ENCODE data around the gene MED27.

Gene MED27

DNA sequence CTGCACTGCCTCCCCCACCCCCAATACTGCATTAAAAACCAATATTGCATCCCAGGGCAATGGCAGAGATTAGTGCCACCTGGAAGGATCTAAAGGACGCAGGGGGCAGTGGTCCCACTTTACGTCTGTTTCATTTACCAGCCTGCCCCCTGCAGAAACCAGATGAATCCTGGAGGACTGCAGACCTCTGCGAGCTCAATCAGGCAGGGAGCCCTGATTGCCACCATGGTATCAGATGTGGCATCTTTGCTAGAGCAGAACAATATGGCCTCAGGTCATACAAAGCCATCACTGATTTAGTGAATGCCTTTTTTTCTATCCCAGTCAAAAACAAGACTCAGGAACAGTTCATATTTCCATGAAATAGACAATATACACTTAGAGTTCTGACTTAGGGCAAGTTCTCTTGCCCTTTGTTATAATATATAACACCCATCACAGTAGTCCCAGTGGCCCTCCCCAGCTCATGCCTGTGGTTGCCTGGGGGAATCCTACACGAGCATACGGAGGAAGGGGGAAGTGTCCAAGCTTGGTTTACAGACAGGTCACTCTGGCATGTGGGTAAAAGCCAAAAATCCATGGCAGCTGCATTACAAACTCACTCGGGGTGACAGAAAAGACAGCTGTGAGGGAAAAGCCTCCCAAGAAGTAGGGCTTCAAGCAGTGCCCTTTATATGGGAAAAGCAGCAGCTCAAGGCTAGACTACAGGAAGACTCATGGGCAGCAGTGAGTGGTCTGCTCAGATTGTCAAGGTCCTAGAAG, 85.1 kb downstream of the MED27 start:
- TF ChIP-seq ZNF274 (IDR thresholded peaks at IDR 0.05; ENCODE audit: low read depth, low read length) = no peak
- H3K4me3 ChIP-seq (ENCODE audit: low read length) = no peak overlapping the region

DNA sequence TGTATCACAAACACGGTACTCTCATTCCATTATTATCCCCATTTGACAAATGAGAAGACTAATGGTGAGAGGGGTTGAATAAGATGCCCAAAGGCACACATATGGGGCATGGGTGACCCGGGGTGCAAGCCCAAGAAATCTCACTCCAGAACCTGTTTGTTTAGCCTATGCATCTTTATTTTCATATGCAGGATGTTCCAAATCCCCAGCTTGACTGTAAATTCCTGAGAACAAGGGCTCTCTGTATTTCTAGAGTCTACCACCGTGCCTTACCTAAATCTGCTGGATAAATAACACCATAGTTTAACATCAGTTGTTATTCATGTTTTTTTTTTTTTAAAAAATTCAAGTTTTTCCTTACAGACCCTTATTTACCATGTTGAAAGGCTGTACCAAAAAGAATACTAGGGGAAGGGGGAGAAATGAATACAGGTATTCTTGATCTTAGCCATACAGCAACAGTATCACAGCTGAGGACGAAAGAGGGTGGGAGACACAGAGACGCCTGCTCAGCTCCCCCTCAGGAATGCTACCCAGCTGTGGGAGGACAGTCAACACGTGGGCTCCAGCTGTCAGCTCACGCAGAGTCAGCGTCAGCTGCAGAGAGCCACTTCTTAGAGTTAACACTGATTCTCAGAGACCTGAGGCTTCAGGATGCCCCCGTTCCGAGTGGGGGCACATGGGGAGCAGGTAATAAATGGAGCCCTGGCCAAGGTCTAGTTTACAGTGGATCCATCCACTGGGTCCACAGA, 86.6 kb downstream of the MED27 start:
- no peak overlapping the region for H3K4me3 ChIP-seq (ENCODE audit: low read length)
- no peak for TF ChIP-seq ZNF274 (IDR thresholded peaks at IDR 0.05; ENCODE audit: low read depth, low read length)

DNA sequence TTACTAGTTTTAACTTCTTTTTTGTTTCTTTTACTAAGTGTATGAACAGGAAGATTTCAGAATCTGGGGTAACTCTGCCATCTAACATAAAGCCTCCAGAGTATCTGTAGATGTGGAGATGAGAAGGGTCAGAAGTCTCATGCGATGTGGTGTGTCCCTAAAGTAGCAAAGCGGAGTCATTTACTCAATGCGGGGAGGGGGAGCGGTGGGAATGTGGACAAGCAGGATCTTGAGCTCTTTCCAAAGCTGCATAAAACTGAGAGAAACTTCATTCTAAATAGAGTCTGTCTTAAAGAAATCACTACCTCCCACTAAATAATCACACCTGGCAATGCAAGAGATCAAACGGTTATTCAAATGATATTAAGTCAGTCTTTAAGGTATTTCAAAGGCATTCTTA, 92.4 kb downstream of the MED27 start:
- TF ChIP-seq ZNF274 (IDR thresholded peaks at IDR 0.05; ENCODE audit: low read depth, low read length) = no peak
- no peak overlapping the region for H3K4me3 ChIP-seq (ENCODE audit: low read length)

DNA sequence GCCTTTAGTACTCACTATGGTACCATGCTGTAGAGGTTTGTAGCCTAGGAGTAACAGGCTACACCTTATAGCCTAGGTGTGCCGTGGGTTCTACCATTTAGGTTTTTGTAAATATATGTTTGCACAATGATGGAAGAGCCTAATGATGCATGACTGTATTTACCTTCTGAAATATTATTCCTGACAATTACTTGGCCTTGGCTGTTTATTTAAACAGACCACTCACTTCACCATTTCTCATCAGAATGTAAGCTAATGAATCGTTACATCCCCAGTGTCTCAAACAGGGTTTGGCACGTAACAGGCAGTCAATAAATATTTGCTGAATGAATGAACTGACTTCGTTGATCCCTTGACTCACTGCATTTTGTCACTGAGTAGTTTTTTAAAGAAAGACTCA, 93.1 kb downstream of the MED27 start:
- TF ChIP-seq ZNF274 (IDR thresholded peaks at IDR 0.05; ENCODE audit: low read depth, low read length) = no peak
- H3K4me3 ChIP-seq (ENCODE audit: low read length) = no peak overlapping the region

DNA sequence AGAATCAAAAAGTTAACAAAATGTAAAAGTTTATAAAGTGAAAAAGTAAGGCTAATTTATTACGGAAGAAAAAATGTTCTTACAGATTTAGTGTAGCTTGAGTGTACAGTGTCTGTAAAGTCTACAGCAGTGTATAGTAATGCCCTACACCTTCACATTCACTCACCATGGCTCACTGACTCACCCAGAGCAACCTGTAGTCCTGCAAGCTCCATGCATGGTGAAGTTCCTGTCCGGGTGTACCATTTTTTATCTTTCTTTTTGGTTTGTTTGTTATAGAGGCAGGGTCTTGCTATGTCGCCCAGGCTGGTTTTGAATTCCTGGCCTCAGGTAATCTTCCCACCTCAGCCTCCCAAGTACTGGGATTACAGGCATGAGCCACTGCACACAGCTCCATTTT, 93.6 kb downstream of the MED27 start:
- no peak overlapping the region for H3K4me3 ChIP-seq (ENCODE audit: low read length)
- no peak for TF ChIP-seq ZNF274 (IDR thresholded peaks at IDR 0.05; ENCODE audit: low read depth, low read length)

DNA sequence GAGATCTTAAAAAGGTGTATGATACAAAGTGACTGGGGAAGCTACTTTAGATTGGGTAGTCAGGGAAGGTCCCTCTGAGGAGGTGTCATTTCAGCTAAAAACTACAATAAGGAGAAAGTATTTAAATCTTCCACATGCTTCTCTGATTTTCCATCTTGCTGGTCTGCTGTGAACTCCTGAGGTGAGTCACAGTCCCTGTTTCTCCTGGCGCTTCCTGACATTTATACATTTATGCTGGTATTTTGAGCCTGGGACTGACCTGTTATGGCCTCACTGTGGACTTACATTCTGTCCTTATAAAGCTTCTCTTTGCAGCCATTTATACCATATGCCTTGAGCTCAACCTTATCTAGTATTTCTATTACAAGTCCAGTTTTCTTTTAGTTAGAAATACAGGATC, 95.1 kb downstream of the MED27 start:
- TF ChIP-seq ZNF274 (IDR thresholded peaks at IDR 0.05; ENCODE audit: low read depth, low read length) = no peak
- no peak overlapping the region for H3K4me3 ChIP-seq (ENCODE audit: low read length)

DNA sequence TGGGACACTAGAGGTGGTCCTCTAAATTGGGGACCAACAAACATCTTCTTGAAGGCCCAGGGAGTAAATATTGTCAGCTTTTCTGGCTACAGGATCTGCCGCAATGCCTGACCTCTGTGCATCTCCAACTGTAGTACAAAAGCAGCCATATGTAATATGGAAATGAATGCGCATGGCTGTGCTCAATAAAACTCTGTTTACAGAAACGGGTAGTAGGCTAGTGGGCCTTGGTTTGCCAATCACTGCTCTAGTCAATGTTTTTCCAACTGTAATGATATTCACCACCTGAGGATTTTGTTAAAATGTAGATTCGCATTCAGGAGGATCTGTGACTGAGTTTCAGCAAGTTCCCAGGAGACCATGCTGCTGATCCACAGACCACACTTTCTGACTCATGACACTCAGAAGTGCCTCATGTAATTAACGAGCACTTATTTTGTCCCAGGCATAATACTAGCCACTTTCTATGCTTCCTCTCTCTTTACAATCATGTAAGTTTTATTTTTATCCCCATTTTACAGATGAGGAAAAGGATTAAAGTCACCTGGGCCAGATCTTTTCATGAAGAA, 96.9 kb downstream of the MED27 start:
- H3K4me3 ChIP-seq (ENCODE audit: low read length) = no peak overlapping the region
- TF ChIP-seq ZNF274 (IDR thresholded peaks at IDR 0.05; ENCODE audit: low read depth, low read length) = no peak

DNA sequence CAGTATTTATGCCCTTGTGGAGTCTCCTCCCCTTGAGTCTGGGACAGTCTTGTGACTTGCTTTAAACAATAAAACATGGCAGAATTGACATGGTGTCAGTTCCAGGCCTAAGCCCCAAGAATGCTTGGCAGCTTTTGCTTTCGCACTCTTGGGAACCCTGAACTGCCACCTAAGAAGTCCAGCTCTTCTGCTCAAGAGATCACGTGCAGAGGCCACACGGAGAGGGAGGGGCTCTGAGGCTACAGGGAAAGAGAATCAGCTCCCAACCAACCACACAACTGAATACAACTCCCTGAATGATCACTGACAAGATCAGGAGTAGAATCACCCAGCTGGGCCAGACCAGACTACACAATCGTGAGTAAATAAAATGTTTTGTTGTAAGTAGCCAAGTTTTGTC, 97.6 kb downstream of the MED27 start:
- no peak for TF ChIP-seq ZNF274 (IDR thresholded peaks at IDR 0.05; ENCODE audit: low read depth, low read length)
- no peak overlapping the region for H3K4me3 ChIP-seq (ENCODE audit: low read length)

DNA sequence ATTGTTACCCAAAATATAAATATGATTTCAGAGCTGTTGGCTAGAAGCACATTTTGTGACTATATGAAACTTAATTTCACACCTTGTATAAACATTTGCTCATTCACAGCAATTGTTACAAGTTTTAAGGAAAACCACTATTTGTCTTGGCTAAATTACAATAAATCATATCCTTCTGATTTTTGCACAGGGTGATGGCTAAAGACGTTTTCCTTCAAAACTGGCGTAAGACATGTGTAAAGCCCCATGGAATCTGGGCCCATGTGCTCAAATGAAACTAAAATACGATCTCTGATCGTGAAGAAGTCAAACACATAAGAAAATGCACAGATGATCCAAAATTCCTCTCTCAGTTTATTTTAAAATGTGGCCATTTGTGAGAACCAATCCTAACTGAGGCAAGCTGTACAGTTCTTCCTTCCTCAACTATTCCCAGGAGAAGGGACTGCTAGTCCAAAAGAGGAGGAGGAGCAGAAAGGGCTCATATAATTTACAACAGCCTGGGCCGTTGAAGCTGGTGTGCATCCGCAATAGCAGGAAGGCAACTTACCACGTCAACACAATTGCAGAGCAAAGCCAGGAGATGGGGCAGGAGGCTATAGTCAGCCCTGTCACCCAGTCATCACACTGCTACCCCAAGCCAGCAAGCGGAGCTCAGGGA, 98.4 kb downstream of the MED27 start:
- no peak for TF ChIP-seq ZNF274 (IDR thresholded peaks at IDR 0.05; ENCODE audit: low read depth, low read length)
- no peak overlapping the region for H3K4me3 ChIP-seq (ENCODE audit: low read length)

DNA sequence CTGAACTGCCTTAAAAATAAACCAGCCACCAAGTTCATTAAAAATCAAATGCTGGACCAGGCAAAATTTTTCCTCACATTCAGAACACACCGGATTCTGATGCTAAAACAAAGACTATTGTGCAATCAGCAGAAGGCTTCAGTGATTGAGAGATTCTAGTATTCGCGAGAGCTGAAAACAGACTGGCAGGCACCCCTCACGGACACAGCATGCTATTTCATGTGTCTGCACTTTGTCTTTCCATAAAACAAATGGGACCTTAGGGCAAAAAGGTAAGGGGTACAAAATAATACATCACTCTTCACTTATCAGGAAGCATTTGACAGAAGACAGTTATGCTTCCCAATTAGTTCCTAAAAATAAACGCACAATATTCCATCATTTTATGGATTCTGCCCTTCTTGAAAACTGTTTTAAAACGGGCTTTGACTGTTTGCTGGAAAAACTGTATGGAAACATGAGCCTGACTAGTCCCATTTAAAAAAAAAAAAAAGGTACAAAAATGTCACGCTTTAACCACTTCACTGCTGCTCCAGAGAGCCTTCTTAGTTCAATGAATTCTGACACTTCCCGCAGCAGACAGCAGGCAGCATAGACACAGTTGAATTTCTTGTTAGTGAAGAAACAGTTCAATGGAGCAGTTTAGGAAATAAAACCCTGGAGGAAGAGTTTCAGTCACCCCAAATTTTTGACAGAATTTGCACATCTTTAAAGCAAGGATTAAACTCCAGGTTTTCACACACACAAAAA, 99.2 kb downstream of the MED27 start:
- TF ChIP-seq ZNF274 (IDR thresholded peaks at IDR 0.05; ENCODE audit: low read depth, low read length) = no peak
- no peak overlapping the region for H3K4me3 ChIP-seq (ENCODE audit: low read length)

DNA sequence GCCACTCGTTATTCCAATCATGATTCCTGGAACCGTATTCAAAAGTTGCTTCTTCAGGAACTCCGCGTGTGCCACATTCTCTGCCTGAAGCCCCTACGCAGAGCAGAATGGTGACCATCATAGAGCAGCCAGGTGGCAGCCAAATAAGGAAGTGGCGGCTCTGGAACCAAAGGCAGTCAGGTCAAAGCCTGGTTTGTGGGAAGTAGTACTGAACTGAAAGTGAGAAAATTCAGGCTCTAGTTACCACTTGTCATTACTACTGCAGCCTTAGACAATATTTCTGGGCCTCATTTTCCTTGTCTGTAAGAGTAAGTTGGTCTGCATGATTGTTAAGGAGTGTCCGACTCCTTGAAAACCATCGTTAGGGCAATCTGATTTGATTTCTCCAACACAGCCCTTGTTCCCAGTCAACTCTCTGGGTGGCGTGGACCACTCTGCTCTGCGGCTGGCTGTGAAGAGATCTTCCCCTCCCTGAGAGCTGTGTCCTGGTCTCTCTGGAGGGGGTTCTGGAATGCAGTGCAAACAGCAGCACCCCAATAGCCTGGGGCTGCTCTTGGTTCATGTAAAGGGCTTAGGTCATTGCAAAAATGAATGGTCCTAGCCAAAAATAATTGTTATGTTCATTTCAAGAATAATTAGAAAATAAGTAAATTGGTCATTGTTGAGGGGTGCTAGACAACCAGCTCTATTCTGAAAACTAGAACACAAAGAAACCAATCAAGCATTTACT, 102.4 kb downstream of the MED27 start:
- TF ChIP-seq ZNF274 (IDR thresholded peaks at IDR 0.05; ENCODE audit: low read depth, low read length) = no peak
- H3K4me3 ChIP-seq (ENCODE audit: low read length) = no peak overlapping the region

DNA sequence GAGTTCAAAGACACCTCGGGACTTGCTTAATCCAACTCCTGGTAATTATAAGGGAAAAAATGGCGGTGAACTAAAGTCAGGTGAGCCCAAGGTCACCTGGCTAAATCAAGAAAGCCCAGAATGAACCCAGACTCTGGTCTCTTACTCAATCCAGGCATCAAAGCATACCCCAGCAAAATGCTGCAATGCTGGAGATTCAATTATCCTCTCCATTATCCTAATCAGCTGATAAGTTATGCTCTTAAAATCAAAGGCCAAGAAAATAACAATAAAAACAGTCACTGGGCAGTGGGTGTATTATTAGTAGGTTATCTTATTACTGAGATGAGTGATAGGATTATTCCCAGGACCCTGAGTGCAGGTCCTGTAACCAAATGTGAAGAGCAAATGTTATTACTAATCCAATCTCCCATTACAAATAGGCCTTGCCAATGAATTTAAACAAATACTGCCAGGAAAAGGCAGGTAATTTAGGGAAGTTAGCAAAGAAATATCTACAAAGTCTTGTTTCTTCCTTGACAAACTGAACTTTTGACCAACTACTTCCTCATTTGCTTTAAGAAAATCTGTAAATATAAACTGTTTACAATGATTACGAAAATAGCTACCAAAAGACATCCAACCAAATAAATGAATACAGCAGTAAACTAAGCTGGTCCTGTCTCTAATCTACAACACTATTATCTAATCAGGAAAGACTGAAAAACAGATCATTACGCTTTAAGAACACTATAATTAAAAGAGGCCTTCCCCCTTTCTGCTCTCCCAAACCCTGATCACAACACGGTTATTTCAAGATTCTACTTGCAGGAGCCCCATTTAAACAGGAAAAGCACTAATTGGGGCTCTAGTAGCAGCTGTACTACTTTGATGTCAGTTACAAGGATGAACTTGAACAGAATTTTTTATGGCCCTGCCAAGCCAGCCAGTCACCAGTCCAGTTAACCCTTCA, 103.2 kb downstream of the MED27 start:
- H3K4me3 ChIP-seq (ENCODE audit: low read length) = no peak overlapping the region
- no peak for TF ChIP-seq ZNF274 (IDR thresholded peaks at IDR 0.05; ENCODE audit: low read depth, low read length)

All from GM08714 (cell line).